Tibial artery (tissue), 4 donors: Measurements from ENCODE around the gene PFN4.
"Not testable (repeated sequence)": the region's sequence is repeated elsewhere in the genome, so short reads cannot be mapped to it uniquely, and the experiment has no call there.

Source experiments
- DNase-seq, 2 donors: peaks; one replicate each; pipeline ENCODE4 v3.0.0-alpha.2; 2019
- H3K27ac ChIP-seq, 2 donors: fragments of 200-600 bp; sonication (generic) in 1 of 2; 1 replicate in 1 of 2; 2 replicates in 1 of 2; pipeline ENCODE4 v1.5.1; 2018 to 2019; ENCODE audit warnings: mild to moderate bottlenecking in 1 of 2
- H3K27me3 ChIP-seq, 2 donors: fragments of 200-600 bp; sonication (generic) in 1 of 2; one replicate each; pipeline versions ENCODE4 v1.5.1 to v1.6.0; 2016 to 2019
- H3K36me3 ChIP-seq, 3 donors: fragments of 200-600 bp; sonication (generic) in 2 of 3; one replicate each; pipeline ENCODE4 v1.5.1; 2016 to 2019; ENCODE audit warnings: mild to moderate bottlenecking in 2 of 3
- H3K4me1 ChIP-seq, 4 donors: fragments of 200-600 bp; sonication (generic) in 2 of 4; 1 replicate in 3 of 4; 2 replicates in 1 of 4; pipeline ENCODE4 v1.5.1; 2016 to 2019
- H3K4me3 ChIP-seq, 2 donors: fragments of 200-600 bp; sonication (generic) in 1 of 2; 1 replicate in 1 of 2; 2 replicates in 1 of 2; pipeline ENCODE4 v1.5.1; 2018 to 2019; ENCODE audit warnings: mild to moderate bottlenecking in 2 of 2
- H3K9me3 ChIP-seq, 3 donors: fragments of 200-600 bp; sonication (generic) in 1 of 3; one replicate each; pipeline ENCODE4 v1.5.1; 2016 to 2019
- CTCF ChIP-seq, 2 experiments: fragments of 200-600 bp in 1 of 2; fragments of 450-650 bp in 1 of 2; IDR thresholded peaks; one replicate each; pipeline ENCODE4 v1.5.1; 2017 to 2019; ENCODE audit warnings: antibody characterized with exemption in 2 of 2, mild to moderate bottlenecking in 1 of 2, moderate library complexity in 1 of 2
- intact Hi-C: fragments of 100-400 bp; cut with DNase I; formaldehyde crosslinking; loops from one replicate; pipeline ENCODE4 v1.15.0; 2023; ENCODE audit warnings: low total_unique reads

PFN4 gene

GRCh38 chr2:24152413-24153197, 29.5 kb upstream of the PFN4 start:
- Histone ChIP-seq H3K9me3 (peaks cover 0 to 7% (median 3%) of the 10 kb centered on the region in 3 donors), H3K4me1 (no peaks in the 10 kb centered on the region), H3K36me3 (peaks cover 22 to 43% (median 42%) of the 10 kb centered on the region in 3 donors), H3K4me3 (no peak overlapping the region), H3K27ac (no peak overlapping the region), H3K27me3 (no peaks in the 10 kb centered on the region)
- intact Hi-C loops, result no loop called here
- DNase-seq, result no peak
- TF ChIP-seq CTCF (IDR thresholded peaks at IDR 0.05), result no peak

GRCh38 chr2:24147364-24147763, 24.2 kb upstream of the PFN4 start:
- H3K9me3 ChIP-seq, result peaks cover 0 to 11% (median 3%) of the 10 kb centered on the region in 3 donors
- H3K27me3 ChIP-seq, result no peaks in the 10 kb centered on the region
- DNase-seq, result no peak
- no peak for TF ChIP-seq CTCF (IDR thresholded peaks at IDR 0.05)
- intact Hi-C loops, result no loop called here
- no peaks in the 10 kb centered on the region for H3K4me1 ChIP-seq
- H3K27ac ChIP-seq, result no peak overlapping the region
- H3K36me3 ChIP-seq, result peaks cover 32 to 58% (median 40%) of the 10 kb centered on the region in 3 donors
- H3K4me3 ChIP-seq, result no peak overlapping the region

GRCh38 chr2:24140305-24140704, 17.2 kb upstream of the PFN4 start:
- DNase-seq, H3K4me3 ChIP-seq, H3K27me3 ChIP-seq, H3K9me3 ChIP-seq, H3K27ac ChIP-seq, H3K4me1 ChIP-seq, intact Hi-C loops: not testable (repeated sequence)
- peaks cover 10 to 20% (median 18%) of the 10 kb centered on the region in 3 donors for H3K36me3 ChIP-seq

- Histone ChIP-seq H3K4me1 (no peaks in the 10 kb centered on the region), H3K36me3 (no peaks in the 10 kb centered on the region), H3K27ac (no peak overlapping the region), H3K27me3 (no peaks in the 10 kb centered on the region), H3K4me3 (no peak overlapping the region), H3K9me3 (peaks cover 0 to 7% (median 0%) of the 10 kb centered on the region in 3 donors)
- no peak for DNase-seq
- no peak for TF ChIP-seq CTCF (IDR thresholded peaks at IDR 0.05)
- intact Hi-C loops, result no loop called here
These were observed 9.4 kb upstream of the PFN4 start for GRCh38 chr2:24132543-24132942.

- Histone ChIP-seq H3K4me1 (peaks cover 0 to 27% (median 14%) of the 10 kb centered on the region in 4 donors), H3K36me3 (no peaks in the 10 kb centered on the region), H3K9me3 (no peaks in the 10 kb centered on the region), H3K27ac (no peak overlapping the region), H3K4me3 (no peak overlapping the region), H3K27me3 (no peaks in the 10 kb centered on the region)
- intact Hi-C loops, result no loop called here
- TF ChIP-seq CTCF (IDR thresholded peaks at IDR 0.05), result no peak
- no peak for DNase-seq
These were observed 2.8 kb upstream of the PFN4 start for GRCh38 chr2:24125956-24126355.

GRCh38 chr2:24123922-24124580, 917 bp upstream of the PFN4 start:
- H3K9me3 ChIP-seq, result no peaks in the 10 kb centered on the region
- no peak for DNase-seq
- H3K27ac ChIP-seq, result peak overlapping the region; percentile 94
- no peaks in the 10 kb centered on the region for H3K36me3 ChIP-seq
- peak overlapping the region; percentile 79 to 84 for H3K4me3 ChIP-seq
- no peaks in the 10 kb centered on the region for H3K27me3 ChIP-seq
- no peak for TF ChIP-seq CTCF (IDR thresholded peaks at IDR 0.05)
- peaks cover 0 to 27% (median 14%) of the 10 kb centered on the region in 4 donors for H3K4me1 ChIP-seq
- intact Hi-C loops, result no loop called here
